GM21619 (cell line): ENCODE results near the gene FCMR.

Experiments
- ATAC-seq: cut with Tn5 transposase; IDR thresholded peaks from one replicate; pipeline ENCODE4 v1.9.1; 2021; ENCODE audit not compliant: unreplicated experiment

Gene FCMR

DNA sequence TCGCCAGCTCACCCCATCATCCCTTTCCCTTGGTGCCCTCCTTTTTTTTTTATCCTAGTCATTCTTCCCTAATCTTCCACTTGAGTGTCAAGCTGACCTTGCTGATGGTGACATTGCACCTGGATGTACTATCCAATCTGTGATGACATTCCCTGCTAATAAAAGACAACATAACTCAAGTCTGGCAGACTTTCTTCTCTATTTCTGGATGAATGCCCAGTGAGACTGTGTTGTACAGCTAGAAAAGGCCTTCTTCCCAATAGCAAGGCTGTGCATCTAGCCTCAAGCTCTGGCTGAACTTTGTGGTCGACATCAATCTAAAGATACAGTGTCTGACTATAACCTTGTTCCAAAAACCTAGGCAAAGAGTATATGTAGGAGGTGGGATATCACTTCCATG is 18.1 kb downstream of the FCMR start:
- ATAC-seq = no peak

DNA sequence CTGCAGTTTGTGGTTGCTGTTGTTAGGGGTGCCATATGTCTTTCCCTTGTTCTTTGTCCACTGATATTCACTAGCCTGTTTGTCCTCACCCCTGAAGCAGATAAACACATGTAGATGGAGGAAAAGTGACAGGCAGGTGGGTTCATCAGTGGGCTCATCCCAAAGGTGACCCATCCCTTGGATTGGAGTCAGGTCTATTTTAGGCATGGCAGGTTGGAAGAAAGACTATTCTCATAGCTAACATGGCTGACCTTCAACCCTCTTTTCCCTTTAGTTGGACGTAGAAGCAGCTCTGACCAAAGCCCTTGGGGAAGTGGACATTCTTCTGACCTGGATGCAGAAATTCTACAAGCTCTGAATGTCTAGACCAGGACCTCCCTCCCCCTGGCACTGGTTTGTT is 19.0 kb downstream of the FCMR start:
- no peak for ATAC-seq

- ATAC-seq = no peak
Measured at GRCh38 chr1:206901944-206902343, 19.8 kb downstream of the FCMR start.

- ATAC-seq = no peak
Measured at GRCh38 chr1:206900149-206900548, 21.6 kb downstream of the FCMR start.

- ATAC-seq = no peak
Measured at GRCh38 chr1:206899717-206900116, 22.0 kb downstream of the FCMR start.

DNA sequence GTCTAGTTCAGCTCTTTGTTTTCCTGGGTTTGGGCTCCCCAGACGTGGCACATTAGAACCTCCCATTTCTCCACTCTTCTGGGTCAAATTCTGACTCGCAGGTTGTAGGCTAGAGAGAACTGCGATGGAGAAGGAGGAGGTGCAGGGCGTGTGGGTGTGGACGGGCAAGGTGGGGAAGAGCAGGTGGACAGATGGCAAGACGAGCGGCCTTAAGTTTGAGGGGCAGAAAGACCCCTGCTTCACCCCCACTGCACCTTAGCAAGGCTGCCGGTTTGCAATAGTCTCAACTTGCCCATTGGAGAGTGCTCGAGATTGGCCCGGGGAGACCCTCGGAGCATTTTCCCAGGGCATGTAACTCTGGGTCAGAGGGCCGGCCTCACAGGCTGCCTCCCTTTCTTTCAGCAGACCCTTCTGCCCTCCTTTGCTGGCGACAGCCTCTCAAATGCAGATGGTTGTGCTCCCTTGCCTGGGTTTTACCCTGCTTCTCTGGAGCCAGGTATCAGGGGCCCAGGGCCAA is 22.8 kb downstream of the FCMR start:
- ATAC-seq = no peak

GRCh38 chr1:206898089-206898914 is 23.4 kb downstream of the FCMR start:
- ATAC-seq = no peak

DNA sequence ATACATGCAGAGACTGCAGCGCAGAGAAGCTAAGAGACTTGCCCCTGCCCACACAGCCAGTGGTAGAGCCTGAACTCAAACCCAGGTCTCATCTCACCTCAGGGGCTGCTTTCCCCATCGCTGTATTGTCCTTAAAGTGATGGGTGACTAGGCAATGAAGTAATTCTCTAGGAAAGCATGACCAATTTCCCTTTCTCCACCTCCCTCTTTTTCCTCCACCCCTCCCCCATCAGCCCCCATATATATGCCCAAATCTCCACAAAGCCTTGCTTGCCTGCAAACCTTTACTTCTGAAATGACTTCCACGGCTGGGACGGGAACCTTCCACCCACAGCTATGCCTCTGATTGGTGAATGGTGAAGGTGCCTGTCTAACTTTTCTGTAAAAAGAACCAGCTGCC is 24.6 kb downstream of the FCMR start, which contains the start of gene IL24:
Gene IL24, plus strand, starts transcription at position 269 of the 400 bp plus-strand sequence. CDS start 390 bp downstream, outside the sequence.
- no peak for ATAC-seq

- no peak for ATAC-seq
Measured at GRCh38 chr1:206896261-206896660, 25.5 kb downstream of the FCMR start.

- ATAC-seq = no peak
Measured at GRCh38 chr1:206895837-206896242, 25.9 kb downstream of the FCMR start.

GRCh38 chr1:206895325-206895724 is 26.4 kb downstream of the FCMR start:
- ATAC-seq = no peak

DNA sequence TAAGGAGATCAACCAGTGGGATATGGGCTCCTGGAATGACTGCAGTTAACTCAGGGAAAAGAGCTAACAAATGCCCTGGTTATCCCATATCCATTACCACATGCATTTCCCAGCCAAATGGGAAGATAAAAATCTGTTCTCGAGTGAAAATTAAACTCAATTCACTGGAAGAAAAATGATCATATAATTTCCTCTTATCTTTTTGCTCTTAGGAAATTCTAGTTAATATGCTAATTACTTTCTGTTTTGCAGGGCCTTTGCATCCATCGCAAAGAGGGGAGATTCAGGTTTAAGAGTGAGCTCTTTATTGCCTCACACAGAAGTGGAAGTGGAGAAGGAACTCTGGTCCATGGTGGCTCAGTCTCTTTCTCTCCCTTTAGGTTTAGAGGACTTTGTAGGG is 28.4 kb downstream of the FCMR start:
- no peak for ATAC-seq

DNA sequence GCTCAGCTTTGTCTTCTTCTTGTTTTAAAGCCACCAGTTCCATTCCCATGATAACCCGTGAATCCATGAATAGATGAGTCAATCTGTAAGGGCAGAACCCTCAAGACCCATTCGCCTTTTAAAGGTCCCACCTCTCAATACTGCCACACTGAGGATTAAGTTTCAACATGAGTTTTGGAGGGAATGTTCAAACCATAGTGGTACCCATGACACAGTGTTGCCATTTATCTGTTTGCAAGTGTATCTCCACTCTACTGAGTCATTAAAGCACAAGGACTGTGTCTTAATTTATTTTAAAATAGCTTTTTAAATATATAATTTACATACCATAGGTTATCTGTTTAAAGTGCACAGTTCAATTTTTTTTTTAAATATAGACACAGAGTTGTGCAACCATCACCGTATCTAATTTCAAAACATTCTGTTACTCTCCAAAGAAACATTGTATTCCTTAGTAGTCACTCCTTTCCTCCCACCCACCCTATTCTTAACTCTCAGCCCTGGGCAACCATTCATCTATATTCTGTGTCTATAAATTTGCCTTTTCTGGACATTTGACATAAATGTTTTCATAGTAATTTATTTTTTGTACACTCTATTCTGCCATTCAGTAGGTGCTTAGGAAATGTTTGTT is 29.3 kb downstream of the FCMR start:
- no peak for ATAC-seq

- ATAC-seq = no peak
Measured at GRCh38 chr1:206891412-206891811, 30.3 kb downstream of the FCMR start.

GRCh38 chr1:206890125-206891060 is 31.3 kb downstream of the FCMR start:
- ATAC-seq = no peak

GRCh38 chr1:206887701-206888100 is 34.0 kb downstream of the FCMR start:
- no peak for ATAC-seq

GRCh38 chr1:206886831-206887230 is 34.9 kb downstream of the FCMR start:
- no peak for ATAC-seq

DNA sequence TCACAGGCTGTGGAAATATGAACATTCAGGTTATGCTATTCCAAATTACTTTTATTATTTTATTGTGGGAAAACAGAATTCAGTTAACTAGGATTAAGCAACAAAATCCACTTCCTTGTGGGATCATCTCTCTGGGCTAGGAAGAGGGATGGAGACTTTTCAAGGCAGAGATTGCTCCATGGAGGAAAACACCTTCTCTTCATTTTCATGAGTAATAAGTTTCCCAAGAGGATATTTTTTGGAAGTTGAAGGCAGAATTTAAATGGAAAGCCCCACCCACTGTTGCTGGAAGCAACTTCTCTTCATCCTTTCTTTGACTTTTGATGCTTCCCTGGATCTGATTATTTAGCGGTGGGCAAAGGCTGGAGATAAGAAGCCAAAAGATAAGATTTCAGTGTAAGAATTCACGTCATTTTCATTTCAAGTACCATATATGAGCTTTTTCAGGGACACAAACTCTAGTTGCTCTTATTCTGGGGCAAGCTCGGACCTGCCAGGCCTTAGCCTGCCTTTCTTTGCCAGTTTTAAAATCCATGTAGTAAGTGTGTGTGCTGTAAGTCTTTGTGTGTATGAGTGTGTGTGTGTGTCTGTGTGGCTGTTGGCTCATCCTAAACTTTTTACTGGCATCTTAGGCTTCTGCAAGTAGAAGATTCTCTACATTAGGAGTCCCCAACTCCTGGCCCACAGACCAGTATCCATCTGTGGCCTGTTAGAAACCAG is 36.2 kb downstream of the FCMR start:
- ATAC-seq = no peak

DNA sequence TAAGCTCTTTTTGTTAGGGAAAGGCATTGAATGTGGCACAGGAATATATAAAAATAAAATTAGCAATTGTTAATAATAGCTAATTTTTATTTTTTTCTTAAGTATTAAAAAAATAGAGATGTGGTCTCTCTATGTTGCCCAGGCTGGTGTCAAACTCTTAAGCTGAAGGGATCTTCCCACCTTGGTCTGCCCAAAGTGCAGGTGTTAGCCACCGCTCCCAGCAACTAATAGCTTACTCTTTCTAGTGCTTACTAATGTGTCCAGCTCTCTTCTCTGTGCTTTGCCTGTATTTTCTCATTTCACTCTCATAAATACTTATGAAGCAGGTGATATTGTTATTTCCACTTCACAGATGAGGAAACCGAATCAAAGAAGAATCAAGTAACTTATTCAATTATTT is 37.9 kb downstream of the FCMR start:
- ATAC-seq = no peak

GRCh38 chr1:206883160-206883559 is 38.6 kb downstream of the FCMR start:
- no peak for ATAC-seq

- ATAC-seq = no peak
Measured at GRCh38 chr1:206882555-206882954, 39.2 kb downstream of the FCMR start.
